Forelimb muscle (tissue), 1 donor: ENCODE data around the gene GJB5. TPM values are rescaled to one million over a fixed set of nuclear protein-coding genes. Genes with fewer than 3 reads are reported as not detected.
"Not testable (repeated sequence)": the region's sequence is repeated elsewhere in the genome, so short reads cannot be mapped to it uniquely, and the experiment has no call there.

Experiments
- DNase-seq: peaks from one replicate; pipeline ENCODE4 v3.0.0-alpha.2; 2013; ENCODE audit warnings: low read depth
- polyA plus RNA-seq: library from polyadenylated mRNA; unstranded; fragments of 120-200 nt; gene quantifications from one replicate; pipeline ENCODE4 v1.2.1, GENCODE V29; 2013; ENCODE audit not compliant: insufficient read length

The GJB5 gene
- polyA plus RNA-seq, 1 donor: 0.16 TPM

DNA sequence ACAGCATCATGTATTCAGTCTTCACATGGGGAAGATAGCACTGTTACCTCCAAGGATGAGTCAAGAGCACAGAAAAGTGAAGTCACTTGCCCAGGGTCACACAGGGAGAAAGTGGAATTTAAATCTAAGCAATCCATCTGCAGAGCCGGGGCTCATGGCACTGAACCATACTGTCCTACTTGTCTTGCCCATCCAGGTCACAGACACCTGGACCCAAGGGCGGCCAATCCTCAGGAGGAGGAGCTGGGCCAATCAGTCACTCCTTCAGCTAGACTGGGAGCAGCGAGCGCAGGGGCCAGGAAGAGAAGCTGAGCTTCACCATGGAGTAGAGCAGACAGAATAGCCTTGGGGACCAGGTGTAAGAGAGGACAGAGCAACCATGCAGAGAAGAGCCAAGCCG, 9.2 kb upstream of the GJB5 start:
- no peak for DNase-seq

DNA sequence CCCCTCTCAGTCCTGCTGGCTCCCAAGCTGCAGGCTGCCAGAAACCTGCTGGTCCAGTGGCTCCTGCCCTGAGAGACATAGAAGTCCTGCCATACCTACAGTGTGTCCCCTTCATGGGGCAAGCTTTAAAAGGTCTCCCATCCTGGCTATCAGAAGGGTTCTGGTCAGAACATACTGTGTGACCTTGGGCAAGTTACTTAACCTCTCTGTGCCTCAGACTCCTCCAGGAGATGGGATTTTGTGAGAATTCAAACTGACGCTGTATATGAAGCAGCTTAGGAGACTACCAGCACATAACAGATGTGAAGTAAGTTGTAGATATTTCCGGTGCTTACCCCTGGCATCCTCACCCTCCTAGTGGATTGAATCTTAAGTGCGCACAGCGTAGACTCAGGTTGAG, 8.7 kb upstream of the GJB5 start:
- no peak for DNase-seq

DNA sequence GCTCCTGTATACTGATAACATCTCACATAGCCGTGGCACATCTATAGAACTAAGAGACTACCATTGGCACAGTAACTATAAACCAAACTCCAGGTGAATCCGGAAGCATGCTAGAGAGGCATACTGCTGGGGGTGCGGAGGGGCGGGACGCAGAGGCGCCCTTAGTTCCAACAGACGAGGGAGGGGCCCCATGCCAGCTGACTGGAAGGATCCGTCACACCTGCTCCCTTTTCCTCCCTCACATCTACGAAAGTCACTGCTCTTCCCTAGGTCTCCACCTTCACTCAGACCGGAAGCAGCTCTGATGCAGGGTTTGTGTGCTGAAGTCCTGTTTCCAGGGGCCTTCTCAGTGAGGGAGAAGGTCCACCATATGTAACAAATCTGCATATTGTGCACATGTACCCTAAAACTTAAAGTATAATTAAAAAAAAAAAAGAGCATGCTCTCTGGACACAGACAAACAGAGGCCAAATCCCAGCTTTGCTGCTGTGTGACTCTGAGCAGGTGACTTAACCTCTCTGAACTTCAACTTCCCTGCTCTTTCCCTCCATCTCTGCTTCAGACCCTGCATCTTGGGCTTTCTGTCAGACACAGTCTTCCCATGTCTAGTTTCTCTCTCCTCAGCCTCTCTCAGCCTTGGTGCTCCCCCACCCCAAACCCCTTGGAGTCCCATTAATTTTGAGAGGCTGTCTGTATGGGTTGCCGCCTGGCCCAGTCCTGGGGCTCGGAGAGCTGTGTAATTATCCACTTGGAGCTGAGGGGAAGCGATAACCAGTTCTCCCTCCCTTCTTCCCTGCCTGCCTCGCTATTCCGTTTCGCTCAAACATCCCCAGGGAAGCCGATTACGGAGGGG, 7.8 kb upstream of the GJB5 start:
- DNase-seq: no peak

DNA sequence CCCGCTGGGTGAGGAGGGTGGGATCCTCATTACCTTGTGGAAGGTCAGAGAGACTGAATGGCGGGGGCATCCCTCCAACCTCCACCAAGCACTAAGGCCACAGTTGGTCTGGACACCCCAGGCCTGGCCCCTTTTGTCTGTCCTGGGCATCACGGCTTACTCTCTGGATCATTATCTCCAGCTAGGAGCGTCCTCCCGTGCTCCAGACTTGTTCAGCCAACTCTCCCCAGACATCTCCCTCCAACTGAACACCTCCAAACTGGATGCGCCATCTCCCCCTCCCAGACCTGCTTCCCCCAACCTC, 7.3 kb upstream of the GJB5 start:
- DNase-seq: no peak

DNA sequence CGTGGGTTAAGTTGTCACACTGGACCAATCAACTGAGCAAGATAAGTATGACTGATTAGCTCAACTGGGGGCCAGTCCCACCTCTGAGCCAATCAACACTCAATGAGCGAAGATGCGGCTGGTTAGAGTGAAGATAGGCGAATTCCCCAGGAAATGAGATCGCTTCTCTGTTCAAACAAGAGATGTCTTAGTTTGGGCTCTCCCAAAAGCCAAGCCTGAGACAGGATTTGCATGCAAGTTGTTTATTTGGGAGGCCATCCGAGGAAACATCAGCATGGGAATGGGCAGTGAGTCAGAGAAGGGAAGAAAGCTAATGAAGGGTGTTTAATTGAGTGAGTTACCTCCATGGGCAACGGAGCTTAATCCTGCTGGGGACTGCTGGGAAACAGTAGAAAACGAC, 4.9 kb upstream of the GJB5 start:
- no peak for DNase-seq

DNA sequence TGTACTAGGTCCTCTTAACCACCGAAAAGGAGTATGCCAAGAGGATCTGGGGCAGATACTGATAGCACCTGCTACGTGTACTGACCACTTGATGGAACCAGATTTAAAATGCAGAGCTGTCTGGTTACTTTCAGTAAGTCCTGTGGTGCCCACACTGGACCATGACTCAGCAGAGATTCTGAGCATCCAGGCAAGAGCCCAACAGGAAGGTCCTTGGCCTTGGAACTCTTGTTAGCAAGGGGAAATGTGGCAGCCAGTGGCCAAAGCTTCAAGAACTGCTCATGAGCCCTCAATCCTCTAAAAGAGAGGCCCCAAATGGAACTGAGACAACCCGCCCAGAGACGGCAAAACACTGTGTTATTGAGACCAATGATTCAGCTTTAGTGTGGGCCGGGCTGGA, 4.2 kb upstream of the GJB5 start:
- no peak for DNase-seq

DNA sequence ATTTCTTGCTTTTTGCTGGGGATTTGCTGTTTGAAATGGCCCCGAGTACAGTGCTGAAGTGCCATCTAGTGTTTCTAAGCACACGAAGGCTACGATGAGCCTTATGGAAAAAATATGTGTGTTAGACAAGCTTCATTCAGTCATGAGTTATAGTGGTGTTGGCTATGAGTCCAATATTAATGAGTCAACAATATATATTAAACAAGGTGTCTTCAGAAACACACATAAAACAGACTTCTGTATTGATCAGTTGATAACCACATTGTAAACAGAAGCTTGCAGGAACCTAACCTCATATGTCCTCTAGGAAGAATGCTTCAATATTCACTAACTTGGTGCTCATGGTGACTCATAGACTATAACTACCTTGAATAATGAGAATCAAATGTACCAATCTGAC, 1.7 kb upstream of the GJB5 start:
- DNase-seq: no peak

DNA sequence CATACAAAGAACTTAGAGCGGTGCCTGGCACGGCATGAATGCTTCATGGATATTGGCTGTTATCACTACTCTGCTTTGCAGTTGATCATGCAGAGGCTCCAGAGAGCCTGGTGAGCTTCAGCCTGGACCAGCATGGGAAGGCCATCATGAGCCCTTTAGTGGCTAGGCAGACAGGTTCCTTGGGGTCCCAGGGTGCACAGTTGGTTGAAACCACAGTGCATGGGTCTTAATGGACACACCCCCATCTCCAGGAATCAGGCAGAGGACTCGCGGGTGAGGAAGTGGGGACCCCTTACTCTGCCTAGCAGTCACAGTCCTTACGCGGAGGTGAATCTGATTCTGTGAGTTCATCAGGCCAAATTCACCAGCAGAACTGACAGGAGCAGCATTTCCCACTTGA, 1.1 kb downstream of the GJB5 start:
- no peak for DNase-seq

DNA sequence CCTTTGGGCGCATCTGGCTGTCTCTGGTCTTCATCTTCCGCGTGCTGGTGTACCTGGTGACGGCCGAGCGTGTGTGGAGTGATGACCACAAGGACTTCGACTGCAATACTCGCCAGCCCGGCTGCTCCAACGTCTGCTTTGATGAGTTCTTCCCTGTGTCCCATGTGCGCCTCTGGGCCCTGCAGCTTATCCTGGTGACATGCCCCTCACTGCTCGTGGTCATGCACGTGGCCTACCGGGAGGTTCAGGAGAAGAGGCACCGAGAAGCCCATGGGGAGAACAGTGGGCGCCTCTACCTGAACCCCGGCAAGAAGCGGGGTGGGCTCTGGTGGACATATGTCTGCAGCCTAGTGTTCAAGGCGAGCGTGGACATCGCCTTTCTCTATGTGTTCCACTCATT, 2.5 kb downstream of the GJB5 start:
- no peak for DNase-seq

DNA sequence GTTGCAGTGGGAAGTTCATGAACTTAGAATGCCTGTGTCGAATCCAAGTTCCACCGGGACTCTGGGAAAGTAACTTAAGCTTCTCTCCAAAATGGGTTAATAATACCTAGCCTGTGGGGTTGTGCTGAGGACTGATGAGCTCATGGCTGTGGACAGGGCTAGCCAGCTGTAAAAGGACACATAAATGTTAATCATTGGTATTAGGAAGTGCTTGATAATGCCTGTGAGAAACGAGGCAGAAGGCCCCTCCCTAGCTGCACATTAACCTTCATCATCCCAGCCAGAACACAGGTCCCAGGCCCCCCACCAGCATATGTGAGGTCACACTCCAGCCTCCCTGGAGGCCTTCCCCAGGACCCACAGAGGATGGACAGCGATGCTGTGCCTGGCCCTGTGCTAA, 3.9 kb downstream of the GJB5 start:
- no peak for DNase-seq

DNA sequence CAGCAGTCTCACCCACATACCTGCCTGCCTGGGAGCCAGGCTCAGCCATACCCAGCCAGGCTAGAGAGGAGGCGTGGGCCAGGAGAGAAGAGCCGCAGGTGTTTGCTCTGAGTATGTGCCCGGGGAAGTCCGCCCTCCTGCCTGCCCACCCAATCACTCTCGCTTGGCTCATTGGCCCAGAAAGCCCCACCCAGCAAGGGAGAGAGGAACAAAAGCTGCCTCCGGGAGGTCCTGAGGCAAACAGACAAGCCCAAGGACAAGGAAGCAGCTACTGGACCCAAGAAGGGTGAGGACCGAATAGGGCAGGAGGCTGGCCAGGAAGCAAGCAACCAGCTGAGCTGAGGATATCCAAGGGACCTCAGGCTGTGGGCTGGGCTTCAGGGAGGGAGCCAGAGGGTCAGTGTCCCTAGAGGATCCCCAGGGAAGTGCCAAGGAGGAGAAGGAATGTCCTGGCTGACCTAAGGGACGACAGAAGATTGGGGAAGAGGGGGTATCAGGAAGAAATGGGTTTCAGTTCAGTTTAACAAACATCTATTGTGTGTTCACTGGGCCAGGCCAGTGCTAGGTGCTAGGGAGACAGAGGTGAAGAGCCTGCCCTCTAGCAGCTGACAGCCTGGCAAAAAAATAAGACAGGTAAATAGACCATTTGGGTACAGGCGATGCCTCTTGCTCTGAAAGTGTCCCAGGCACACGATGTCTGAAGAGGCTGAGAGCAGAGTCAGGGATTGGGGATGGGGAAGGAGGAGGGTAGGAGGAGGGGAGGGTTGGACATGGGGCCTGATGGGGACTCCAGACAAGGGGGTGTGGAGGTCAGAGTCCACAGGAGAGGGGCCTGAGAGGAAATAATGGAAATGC, 4.9 kb downstream of the GJB5 start, which contains the start of gene GJB4:
Gene GJB4, plus strand, starts transcription at position 238 of the 855 bp plus-strand sequence. CDS start 1,515 bp downstream, outside the sequence.
- no peak for DNase-seq

DNA sequence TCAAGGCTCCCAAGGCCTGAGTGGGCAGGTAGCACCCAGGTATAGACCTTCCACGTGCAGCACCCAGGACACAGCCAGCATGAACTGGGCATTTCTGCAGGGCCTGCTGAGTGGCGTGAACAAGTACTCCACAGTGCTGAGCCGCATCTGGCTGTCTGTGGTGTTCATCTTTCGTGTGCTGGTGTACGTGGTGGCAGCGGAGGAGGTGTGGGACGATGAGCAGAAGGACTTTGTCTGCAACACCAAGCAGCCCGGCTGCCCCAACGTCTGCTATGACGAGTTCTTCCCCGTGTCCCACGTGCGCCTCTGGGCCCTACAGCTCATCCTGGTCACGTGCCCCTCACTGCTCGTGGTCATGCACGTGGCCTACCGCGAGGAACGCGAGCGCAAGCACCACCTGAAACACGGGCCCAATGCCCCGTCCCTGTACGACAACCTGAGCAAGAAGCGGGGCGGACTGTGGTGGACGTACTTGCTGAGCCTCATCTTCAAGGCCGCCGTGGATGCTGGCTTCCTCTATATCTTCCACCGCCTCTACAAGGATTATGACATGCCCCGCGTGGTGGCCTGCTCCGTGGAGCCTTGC, 6.4 kb downstream of the GJB5 start:
- no peak for DNase-seq

DNA sequence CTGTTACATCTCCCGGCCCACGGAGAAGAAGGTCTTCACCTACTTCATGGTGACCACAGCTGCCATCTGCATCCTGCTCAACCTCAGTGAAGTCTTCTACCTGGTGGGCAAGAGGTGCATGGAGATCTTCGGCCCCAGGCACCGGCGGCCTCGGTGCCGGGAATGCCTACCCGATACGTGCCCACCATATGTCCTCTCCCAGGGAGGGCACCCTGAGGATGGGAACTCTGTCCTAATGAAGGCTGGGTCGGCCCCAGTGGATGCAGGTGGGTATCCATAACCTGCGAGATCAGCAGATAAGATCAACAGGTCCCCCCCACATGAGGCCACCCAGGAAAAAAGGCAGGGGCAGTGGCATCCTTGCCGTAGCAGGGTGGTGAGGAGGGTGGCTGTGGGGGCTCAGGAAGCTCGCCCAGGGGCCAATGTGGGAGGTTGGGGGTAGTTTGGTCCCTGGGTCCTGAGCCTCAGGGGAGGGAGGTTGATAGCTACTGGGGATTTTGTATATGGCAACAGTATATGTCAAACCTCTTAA, 7.0 kb downstream of the GJB5 start:
- no peak for DNase-seq

DNA sequence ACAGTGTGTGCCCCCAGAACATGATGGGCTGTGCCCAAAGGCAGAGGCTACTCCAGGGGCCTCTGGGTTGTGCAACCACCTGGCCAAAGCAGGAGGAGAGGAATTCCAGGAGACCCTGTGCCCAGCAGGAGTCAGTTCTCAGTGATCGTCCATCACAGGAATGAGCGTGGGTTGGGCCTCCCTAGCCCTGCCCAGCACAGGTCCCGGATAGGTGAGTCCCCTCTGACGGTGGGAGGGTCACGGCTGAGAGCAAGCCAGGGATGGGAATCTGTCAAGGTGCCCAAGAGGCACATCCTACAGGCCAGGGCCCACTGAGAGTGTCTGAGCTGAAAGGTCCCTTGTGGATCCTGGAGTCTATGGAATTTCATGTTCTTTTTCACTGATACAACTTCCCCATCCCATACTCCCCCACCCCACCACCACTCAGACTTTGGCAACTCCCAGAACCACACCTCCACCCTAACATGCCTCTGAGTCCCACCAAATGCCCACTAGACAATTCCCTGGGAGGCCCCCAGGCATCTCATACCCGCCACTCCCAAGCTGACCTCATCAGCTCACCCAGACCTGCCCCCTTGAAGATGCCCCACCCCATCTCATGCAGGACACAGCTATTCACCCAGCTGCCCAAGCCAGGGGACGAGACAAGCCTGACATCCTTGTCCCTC, 7.8 kb downstream of the GJB5 start:
- DNase-seq: no peak

DNA sequence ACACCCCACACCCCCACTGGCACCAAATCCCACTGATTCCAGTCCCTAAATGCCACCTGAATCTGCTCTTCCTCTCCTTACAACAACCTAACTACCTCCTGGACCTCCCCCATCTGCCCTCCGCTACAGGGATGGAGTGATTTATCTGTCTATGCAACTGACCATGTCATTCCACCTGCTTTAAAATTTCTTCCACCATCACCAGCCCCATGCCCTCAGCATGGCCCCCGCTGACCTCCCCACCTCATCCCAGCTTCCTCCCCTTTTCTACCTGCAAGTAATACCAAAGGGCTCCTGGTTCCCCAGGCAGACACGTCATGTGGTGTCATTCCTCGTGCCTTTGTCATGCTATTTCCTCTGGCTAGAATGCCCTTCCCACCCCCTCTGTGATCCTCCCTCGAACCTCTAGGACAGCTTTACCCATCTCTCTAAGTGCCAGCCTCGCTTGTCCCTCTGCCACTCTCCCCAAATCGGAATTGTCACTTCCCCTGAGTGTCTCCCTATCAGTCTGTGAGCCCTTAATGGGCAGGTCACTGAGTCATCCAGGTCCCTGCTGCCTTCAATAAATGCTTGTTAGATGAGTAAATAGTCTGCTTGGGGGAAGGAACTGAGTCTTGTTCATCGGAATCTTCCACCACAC, 8.4 kb downstream of the GJB5 start:
- DNase-seq: no peak

DNA sequence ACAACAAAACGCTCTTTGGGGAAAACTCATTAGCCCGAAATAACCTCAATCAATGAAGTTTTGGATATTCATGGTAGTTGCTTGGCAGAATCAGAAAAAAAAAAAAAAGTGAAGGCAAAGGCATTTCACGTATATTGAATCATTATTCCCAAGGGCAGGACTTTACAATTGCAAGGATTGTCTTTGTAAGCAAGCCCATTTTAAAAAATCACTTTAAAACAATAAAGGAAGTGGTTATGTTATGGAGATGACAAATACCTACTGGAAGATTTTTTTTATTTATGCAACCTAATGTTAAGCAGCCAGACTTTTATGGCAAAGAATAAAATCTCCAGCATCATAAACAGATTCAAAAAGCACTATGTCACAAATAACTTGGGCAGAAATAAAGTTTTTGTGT, 14.0 kb downstream of the GJB5 start:
- DNase-seq: no peak

DNA sequence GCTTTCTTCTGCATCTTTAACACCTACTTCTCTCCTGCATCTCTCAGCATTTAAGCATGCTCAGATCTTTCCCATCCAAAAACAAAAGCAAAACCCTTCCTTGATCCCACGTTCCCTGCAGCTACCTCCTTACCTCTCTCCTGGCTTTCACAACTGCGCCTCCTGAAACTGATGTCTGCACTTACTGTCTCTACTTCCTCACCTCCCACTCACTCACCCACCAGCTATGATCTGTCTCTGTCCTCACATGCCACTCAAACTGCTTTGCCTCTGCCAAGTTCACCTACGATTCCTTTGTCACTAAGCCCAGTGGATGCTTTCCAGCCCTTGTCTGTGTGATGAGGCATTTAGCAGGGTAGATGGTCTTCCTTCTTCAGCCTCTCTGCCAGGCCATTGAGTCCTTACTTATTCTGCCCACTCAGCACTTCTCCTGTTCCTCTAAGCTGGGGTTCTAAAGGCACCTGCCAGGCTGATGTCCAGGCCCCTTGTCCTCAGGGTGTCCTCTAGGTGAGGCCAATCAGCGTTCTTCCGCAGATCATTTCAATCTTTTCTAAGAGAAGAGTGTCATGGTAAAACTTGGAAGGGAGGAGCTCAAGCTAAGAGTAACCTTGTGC, 16.2 kb downstream of the GJB5 start:
- no peak for DNase-seq

DNA sequence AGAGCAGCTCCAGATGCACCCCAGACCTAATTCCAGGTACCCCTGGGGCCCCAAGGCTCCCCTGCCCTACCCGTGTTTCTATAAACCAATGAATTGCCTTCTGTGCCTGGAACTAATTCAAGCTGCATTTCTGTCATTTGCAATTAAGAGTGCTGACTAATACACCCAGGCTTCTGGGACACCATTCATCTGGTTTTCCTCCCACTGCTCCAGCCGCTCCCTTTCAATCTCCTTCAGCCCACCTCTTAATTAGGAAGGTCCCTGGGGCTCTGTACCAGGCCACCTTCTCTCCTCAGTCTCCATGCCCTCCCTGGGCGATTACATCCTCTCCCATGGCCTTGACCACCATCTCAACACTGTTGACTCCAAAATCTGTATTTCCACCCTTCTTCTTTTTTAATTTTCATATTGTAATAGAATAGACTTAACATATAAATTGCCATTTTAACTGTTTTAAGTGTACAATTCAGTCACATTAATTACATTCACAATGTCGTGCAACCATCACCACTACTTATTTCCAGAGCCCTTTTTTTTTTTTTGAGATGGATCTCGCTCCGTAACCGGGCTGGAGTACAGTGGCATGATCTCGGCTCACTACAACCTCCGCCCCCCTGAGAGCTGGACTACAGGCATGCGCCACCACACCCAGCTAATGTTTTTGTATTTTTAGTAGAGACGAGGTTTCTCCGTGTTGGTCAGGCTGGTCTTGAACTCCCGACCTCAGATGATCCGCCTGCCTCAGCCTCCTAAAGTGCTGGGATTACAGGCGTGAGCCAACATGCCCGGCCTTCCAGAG, 16.9 kb downstream of the GJB5 start:
- no peak for DNase-seq

DNA sequence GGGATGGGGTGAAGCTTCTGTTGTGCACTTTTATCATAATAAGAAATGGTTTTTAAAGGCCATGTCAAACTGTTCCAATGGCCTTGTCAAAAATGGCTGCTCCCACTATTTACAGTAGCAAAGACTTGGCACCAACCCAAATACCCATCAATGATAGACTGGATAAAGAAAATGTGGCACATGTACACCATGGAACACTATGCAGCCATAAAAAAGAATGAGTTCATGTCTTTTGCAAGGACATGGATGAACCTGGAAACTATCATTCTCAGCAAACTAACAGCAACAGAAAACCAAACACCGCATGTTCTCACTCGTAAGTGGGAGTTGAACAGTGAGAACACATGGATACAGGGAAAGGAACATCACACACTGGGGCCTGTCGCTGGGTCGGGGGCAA, 18.3 kb downstream of the GJB5 start:
- DNase-seq: not testable (repeated sequence)

DNA sequence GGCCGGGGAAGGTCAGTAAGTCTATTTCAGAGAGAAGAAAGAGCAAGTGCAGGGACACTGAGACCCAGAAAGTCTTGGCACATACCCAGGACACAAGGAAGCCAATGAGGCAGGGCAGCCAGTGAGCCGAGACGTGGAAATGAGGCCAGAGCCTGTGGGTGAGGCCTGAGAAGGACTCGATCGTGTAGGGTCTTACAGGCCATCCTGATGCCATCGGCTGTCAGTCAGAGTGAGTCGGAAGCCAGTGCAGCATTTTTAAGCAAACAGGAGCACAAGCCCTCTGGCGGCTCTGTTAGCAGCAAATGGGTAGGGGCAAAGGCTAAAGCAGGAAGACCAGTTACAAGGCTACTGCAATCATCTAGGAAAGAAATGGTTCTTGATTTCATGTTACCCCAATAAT, 20.1 kb downstream of the GJB5 start:
- DNase-seq: no peak
